HCT116 (cell line): Measurements from ENCODE around the gene SHISA7. TPM values are rescaled to one million over a fixed set of nuclear protein-coding genes. Genes with fewer than 3 reads are reported as not detected.

ENCODE experiments used
- ATAC-seq: fragments of 200-7000 bp; cut with Tn5 transposase; 2 replicates; pipeline ENCODE4 v1.9.1; 2020; ENCODE audit warnings: mild to moderate bottlenecking, moderate library complexity
- BruUV-seq: library from RNA; stranded (reverse); fragments of 400-500 nt; replicated peaks from 2 replicates; lab custom pipeline; 2021; lab: Mats Ljungman, UMichigan
- CTCF ChIA-PET: fragments of 300-600 bp; sonication (Branson Sonifier 250); formaldehyde crosslinking; loops from one replicate; lab custom pipeline; 2021; ENCODE audit warnings: antibody characterized with exemption; lab: Charles Lee
- POLR2A ChIA-PET: fragments of 300-600, 350-600 bp; sonication (Branson Sonifier 250); formaldehyde crosslinking; loops from one replicate; lab custom pipeline; 2021; ENCODE audit warnings: antibody characterized with exemption; lab: Charles Lee
- RAD21 ChIA-PET, 2 experiments: fragments of 300-600 bp; sonication (Branson Sonifier 250); formaldehyde crosslinking; loops; one replicate each; lab custom pipeline; 2023; ENCODE audit warnings: low total read pairs in 2 of 2; ENCODE audit not compliant: uncharacterized antibody in 2 of 2, unreplicated experiment in 2 of 2, low non-redundant PET in 1 of 2; lab: Charles Lee
- DNase-seq: peaks from one replicate; pipeline ENCODE4 v3.0.0-alpha.2; 2010; ENCODE audit warnings: low read depth, low spot score
- H2AFZ ChIP-seq: fragments of 200-600 bp; shearing (Covaris generic), sonication (generic); 2 replicates; pipeline ENCODE4 v1.6.1; 2017; ENCODE audit warnings: low read depth, mixed run types, mixed read lengths, antibody characterized with exemption, low read length; ENCODE audit not compliant: poor library complexity, severe bottlenecking
- H3K27ac ChIP-seq: 2 replicates; pipeline ENCODE4 v1.5.1; 2012; ENCODE audit warnings: low read depth, low read length
- H3K27me3 ChIP-seq: fragments of 200-600 bp; sonication (generic); 2 replicates; pipeline ENCODE4 v1.6.1; 2016; ENCODE audit warnings: mixed run types, low read length, mixed read lengths; ENCODE audit not compliant: insufficient read depth
- H3K36me3 ChIP-seq, 2 experiments: fragments of 200-500 bp in 1 of 2; fragments of 200-600 bp in 1 of 2; sonication (Bioruptor generic) in 1 of 2; sonication (generic) in 1 of 2; 2 replicates each; pipeline versions ENCODE4 v1.5.1 to v1.6.1; 2014 to 2016; ENCODE audit warnings: low read length in 2 of 2, inconsistent platforms in 1 of 2, mixed read lengths in 1 of 2, mixed run types in 1 of 2; ENCODE audit not compliant: insufficient read depth in 2 of 2, control insufficient read depth in 1 of 2
- H3K4me1 ChIP-seq, 2 experiments: fragments of 200-600 bp in 1 of 2; sonication (generic) in 1 of 2; 2 replicates each; pipeline versions ENCODE4 v1.5.1 to v1.6.1; 2012 to 2017; ENCODE audit warnings: low read length in 2 of 2, inconsistent platforms in 1 of 2, mild to moderate bottlenecking in 1 of 2, mixed read lengths in 1 of 2, mixed run types in 1 of 2, moderate library complexity in 1 of 2; ENCODE audit not compliant: insufficient read depth in 2 of 2, control insufficient read depth in 1 of 2
- H3K4me2 ChIP-seq: fragments of 200-600 bp; sonication (generic); 2 replicates; pipeline ENCODE4 v1.6.1; 2017; ENCODE audit warnings: mixed run types, low read length, mixed read lengths
- H3K4me3 ChIP-seq, 2 experiments: fragments of 200-600 bp in 1 of 2; sonication (generic) in 1 of 2; replicated peaks in 1 of 2; 2 replicates each; pipeline ENCODE4 v1.5.1; 2011 to 2016; ENCODE audit warnings: low read length in 2 of 2, control low read depth in 1 of 2, low read depth in 1 of 2, mild to moderate bottlenecking in 1 of 2, mixed read lengths in 1 of 2, mixed run types in 1 of 2
- H3K79me2 ChIP-seq: fragments of 200-600 bp; sonication (generic); 2 replicates; pipeline ENCODE4 v1.6.1; 2017; ENCODE audit warnings: mild to moderate bottlenecking, mixed run types, low read length, moderate library complexity, mixed read lengths; ENCODE audit not compliant: insufficient read depth
- H3K9ac ChIP-seq: fragments of 200-600 bp; sonication (generic); 2 replicates; pipeline ENCODE4 v1.6.1; 2016; ENCODE audit warnings: low read length, mixed read lengths
- H3K9me2 ChIP-seq: fragments of 200-600 bp; sonication (generic), shearing (Covaris generic); 2 replicates; pipeline ENCODE4 v1.6.1; 2017; ENCODE audit warnings: mixed run types, mild to moderate bottlenecking, moderate library complexity; ENCODE audit not compliant: insufficient read depth
- H3K9me3 ChIP-seq, 2 experiments: fragments of 200-500 bp in 1 of 2; fragments of 200-600 bp in 1 of 2; sonication (Bioruptor generic) in 1 of 2; sonication (generic) in 1 of 2; 2 replicates each; pipeline ENCODE4 v1.6.1; 2014 to 2017; ENCODE audit warnings: low read length in 2 of 2, mixed read lengths in 2 of 2, inconsistent platforms in 1 of 2, low read depth in 1 of 2, mild to moderate bottlenecking in 1 of 2, mixed run types in 1 of 2, moderate library complexity in 1 of 2; ENCODE audit not compliant: control insufficient read depth in 1 of 2, insufficient read depth in 1 of 2
- H4K20me1 ChIP-seq: fragments of 200-600 bp; sonication (generic), shearing (Covaris generic); 2 replicates; pipeline ENCODE4 v1.6.1; 2017; ENCODE audit warnings: mixed run types, mild to moderate bottlenecking, moderate library complexity; ENCODE audit not compliant: insufficient read depth
- EGR1 ChIP-seq: IDR thresholded peaks from 2 replicates; pipeline ENCODE4 v1.6.1; 2012; ENCODE audit warnings: low read depth
- EZH2 ChIP-seq: fragments of 200-600 bp; sonication (generic); IDR thresholded peaks from 2 replicates; pipeline ENCODE4 v1.6.1; 2017; ENCODE audit warnings: antibody characterized with exemption, mixed run types
- POLR2A ChIP-seq: IDR thresholded peaks from 2 replicates; pipeline ENCODE4 v1.7.0; 2011; ENCODE audit warnings: borderline replicate concordance; ENCODE audit not compliant: insufficient read depth, insufficient read length; ENCODE audit errors: extremely low read depth
- POLR2AphosphoS5 ChIP-seq: IDR thresholded peaks from 2 replicates; pipeline ENCODE4 v1.6.1; 2011; ENCODE audit warnings: mild to moderate bottlenecking, low read depth, low read length, moderate library complexity
- REST ChIP-seq: IDR thresholded peaks from 2 replicates; pipeline ENCODE4 v1.6.1; 2012; ENCODE audit warnings: low read depth
- SIN3A ChIP-seq: IDR thresholded peaks from 2 replicates; pipeline ENCODE4 v1.6.1; 2012; ENCODE audit warnings: low read depth
- SP1 ChIP-seq: IDR thresholded peaks from 2 replicates; pipeline ENCODE4 v1.6.1; 2012; ENCODE audit warnings: low read depth
- SRF ChIP-seq: IDR thresholded peaks from 2 replicates; pipeline ENCODE4 v1.6.1; 2012; ENCODE audit warnings: low read depth
- YY1 ChIP-seq: IDR thresholded peaks from 2 replicates; pipeline ENCODE4 v1.6.1; 2011; ENCODE audit warnings: low read length, low read depth, moderate library complexity, mild to moderate bottlenecking; ENCODE audit not compliant: insufficient replicate concordance; ENCODE audit errors: extremely low read depth
- ZNF274 ChIP-seq: fragments of 200-500 bp; sonication (Bioruptor generic); IDR thresholded peaks from 2 replicates; pipeline ENCODE4 v1.6.1; 2014; ENCODE audit warnings: mild to moderate bottlenecking, low read depth, low read length, inconsistent platforms
- intact Hi-C: fragments of 100-400 bp; cut with micrococcal nuclease; formaldehyde crosslinking; loops from 2 replicates; pipeline ENCODE4 v1.10.0; 2022
- total RNA-seq: library from RNA; stranded (reverse); gene quantifications from one replicate; pipeline ENCODE4 v1.2.1, GENCODE V29; 2021; ENCODE audit not compliant: unreplicated experiment
- TF ChIP-seq, protein P1 (sequence below): IDR thresholded peaks from 2 replicates; pipeline ENCODE4 v1.6.1; 2012

The SHISA7 gene
- total RNA-seq, 1 experiment from 2014 or later: not detected

DNA sequence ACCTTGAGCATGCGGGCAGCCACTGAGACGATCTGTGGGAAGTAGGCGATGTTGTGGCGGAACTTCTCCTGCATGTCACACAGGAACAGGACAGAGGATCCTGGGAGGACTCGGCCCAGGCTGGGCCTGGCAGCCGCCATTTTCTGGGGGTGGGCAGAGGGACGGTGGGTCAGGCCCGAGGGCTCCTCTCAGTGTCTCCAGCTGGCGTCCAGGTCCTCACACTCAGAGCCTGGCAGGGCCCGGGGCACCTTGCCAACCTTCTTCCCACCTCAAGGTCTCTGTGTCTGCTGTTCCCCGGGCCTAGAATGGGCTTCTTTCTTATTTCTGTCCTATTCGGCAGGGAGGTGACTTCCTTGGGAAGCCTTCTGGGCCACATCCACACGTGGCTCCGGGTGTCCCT, 13.2 kb upstream of the SHISA7 start:
- H3K9ac ChIP-seq: no peak overlapping the region
- DNase-seq (no peak), ATAC-seq (no peak)
- no peaks in the 10 kb centered on the region for H3K27me3 ChIP-seq
- no peak overlapping the region for H2AFZ ChIP-seq
- intact Hi-C loops: no loop called here
- no peaks in the 10 kb centered on the region for H3K9me3 ChIP-seq
- peaks cover 12% of the 10 kb centered on the region; the same call in 1 of the 2 replicates for H3K79me2 ChIP-seq
- H3K4me2 ChIP-seq: no peak overlapping the region
- no peaks in the 10 kb centered on the region for H4K20me1 ChIP-seq
- H3K36me3 ChIP-seq: no peaks in the 10 kb centered on the region; a peak in 1 of 4 replicates
- no peak overlapping the region for H3K4me3 ChIP-seq
- POLR2A ChIA-PET: no interaction called here
- no peaks in the 10 kb centered on the region for H3K9me2 ChIP-seq
- TF ChIP-seq REST (no peak), SIN3A (no peak), POLR2A (no peak), EZH2 (no peak), EGR1 (no peak)
- CTCF ChIA-PET: no interaction called here
- RAD21 ChIA-PET: no interaction called here
- BruUV-seq: no TSS peak
- H3K4me1 ChIP-seq: peaks cover 6 to 16% of the 10 kb centered on the region in 2 experiments
- no peak overlapping the region for H3K27ac ChIP-seq

GRCh38 chr19:55455576-55456235, 12.6 kb upstream of the SHISA7 start:
- Histone ChIP-seq H3K27me3 (no peaks in the 10 kb centered on the region), H3K4me1 (peaks cover 4 to 9% of the 10 kb centered on the region in 2 experiments)
- CTCF ChIA-PET: no interaction called here
- TF ChIP-seq, protein P1, sequence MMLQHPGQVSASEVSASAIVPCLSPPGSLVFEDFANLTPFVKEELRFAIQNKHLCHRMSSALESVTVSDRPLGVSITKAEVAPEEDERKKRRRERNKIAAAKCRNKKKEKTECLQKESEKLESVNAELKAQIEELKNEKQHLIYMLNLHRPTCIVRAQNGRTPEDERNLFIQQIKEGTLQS: no peak
- no peak for TF ChIP-seq SP1
- TF ChIP-seq POLR2AphosphoS5: no peak
- no peak for TF ChIP-seq ZNF274
- TF ChIP-seq EZH2: no peak
- TF ChIP-seq EGR1: no peak
- no peak for TF ChIP-seq REST
- TF ChIP-seq YY1: no peak
- no peak for TF ChIP-seq SRF
- TF ChIP-seq, all 23 proteins: peak for 0
- DNase-seq (no peak), ATAC-seq (no peak)
- Histone ChIP-seq H3K27ac (no peak overlapping the region), H3K4me3 (no peak overlapping the region), H2AFZ (no peak overlapping the region), H3K9me2 (no peaks in the 10 kb centered on the region), H4K20me1 (no peaks in the 10 kb centered on the region), H3K4me2 (no peak overlapping the region), H3K9ac (no peak overlapping the region), H3K79me2 (peaks cover 10% of the 10 kb centered on the region; the same call in 1 of the 2 replicates), H3K9me3 (no peaks in the 10 kb centered on the region), H3K36me3 (no peaks in the 10 kb centered on the region; a peak in 1 of 4 replicates)
- ChIA-PET RAD21 (no interaction called here), POLR2A (no interaction called here)
- BruUV-seq: no TSS peak
- intact Hi-C loops: no loop called here
